Naive thymus-derived CD4-positive, alpha-beta T cell (primary cell): ENCODE results near the gene NPY1R. TPM values are rescaled to one million over a fixed set of nuclear protein-coding genes. Genes with fewer than 3 reads are reported as not detected.

ENCODE experiments used
- ATAC-seq: fragments of 150-1000 bp; cut with Tn5 transposase; 2 replicates; pipeline ENCODE4 v1.10.0; 2021; ENCODE audit warnings: mild to moderate bottlenecking, moderate library complexity
- CTCF ChIA-PET: fragments of 350-600 bp; sonication (Branson Sonifier 250); formaldehyde crosslinking; loops from one replicate; lab custom pipeline; 2021; ENCODE audit warnings: antibody characterized with exemption; lab: Charles Lee
- POLR2A ChIA-PET: fragments of 350-600 bp; sonication (Branson Sonifier 250); formaldehyde crosslinking; loops from one replicate; lab custom pipeline; 2021; ENCODE audit warnings: antibody characterized with exemption, inconsistent platforms; lab: Charles Lee
- DNase-seq, 9 donors: peaks; one replicate each; pipeline versions ENCODE4 v3.0.0 to v3.0.0-alpha.2; 2020 to 2022; ENCODE audit warnings: mixed read lengths in 1 of 9
- H3K27ac ChIP-seq: one replicate; pipeline ENCODE4 v1.7.0; 2013; ENCODE audit warnings: mild to moderate bottlenecking, low read depth, low read length, moderate library complexity
- H3K27me3 ChIP-seq, 2 donors: one replicate each; pipeline ENCODE4 v1.7.0; 2013; ENCODE audit warnings: low read length in 2 of 2, mild to moderate bottlenecking in 2 of 2, moderate library complexity in 2 of 2; ENCODE audit not compliant: control insufficient read depth in 2 of 2, insufficient read depth in 2 of 2
- H3K36me3 ChIP-seq, 3 experiments: 1 replicate in 2 of 3; 2 replicates in 1 of 3; pipeline ENCODE4 v1.7.0; 2013; ENCODE audit warnings: low read length in 3 of 3, mild to moderate bottlenecking in 3 of 3, moderate library complexity in 1 of 3; ENCODE audit not compliant: insufficient read depth in 3 of 3, control insufficient read depth in 2 of 3
- H3K4me1 ChIP-seq, 2 donors: one replicate each; pipeline ENCODE4 v1.7.0; 2013; ENCODE audit warnings: low read length in 2 of 2, mild to moderate bottlenecking in 2 of 2, moderate library complexity in 1 of 2; ENCODE audit not compliant: control insufficient read depth in 2 of 2, insufficient read depth in 2 of 2
- H3K4me3 ChIP-seq: 2 replicates; pipeline ENCODE4 v1.7.0; 2013; ENCODE audit warnings: mild to moderate bottlenecking, low read length
- H3K9me3 ChIP-seq, 3 experiments: 1 replicate in 2 of 3; 2 replicates in 1 of 3; pipeline ENCODE4 v1.7.0; 2013; ENCODE audit warnings: low read length in 3 of 3; ENCODE audit not compliant: control insufficient read depth in 2 of 3
- H3K27ac Mint-ChIP-seq, 9 donors: one replicate each; pipeline ENCODE4 v1.8.0; 2020 to 2022; ENCODE audit warnings: mixed read lengths in 9 of 9, mild to moderate bottlenecking in 8 of 9, moderate library complexity in 5 of 9, inconsistent platforms in 2 of 9
- H3K27me3 Mint-ChIP-seq, 5 donors: one replicate each; pipeline ENCODE4 v1.8.0; 2021 to 2022; ENCODE audit warnings: mixed read lengths in 5 of 5, mild to moderate bottlenecking in 1 of 5
- H3K36me3 Mint-ChIP-seq, 5 donors: one replicate each; pipeline ENCODE4 v1.8.0; 2020 to 2022; ENCODE audit warnings: mixed read lengths in 5 of 5, mild to moderate bottlenecking in 3 of 5, inconsistent platforms in 1 of 5
- H3K4me1 Mint-ChIP-seq, 7 donors: one replicate each; pipeline ENCODE4 v1.8.0; 2020 to 2022; ENCODE audit warnings: mixed read lengths in 7 of 7, mild to moderate bottlenecking in 3 of 7, inconsistent platforms in 1 of 7
- H3K4me3 Mint-ChIP-seq, 10 donors: one replicate each; pipeline ENCODE4 v1.8.0; 2020 to 2022; ENCODE audit warnings: mild to moderate bottlenecking in 10 of 10, mixed read lengths in 10 of 10, moderate library complexity in 6 of 10, inconsistent platforms in 2 of 10
- H3K9me3 Mint-ChIP-seq, 11 donors: one replicate each; pipeline ENCODE4 v1.8.0; 2020 to 2022; ENCODE audit warnings: mixed read lengths in 11 of 11, mild to moderate bottlenecking in 4 of 11, inconsistent platforms in 1 of 11, moderate library complexity in 1 of 11
- intact Hi-C, 2 donors: fragments of 100-400 bp; cut with micrococcal nuclease; formaldehyde crosslinking; loops; one replicate each; pipeline ENCODE4 v1.15.1; 2023
- polyA plus RNA-seq, 2 donors: library from polyadenylated mRNA; unstranded; fragments of 300-500 nt; fragmentation: Illumina TruSeq; gene quantifications; one replicate each; pipeline ENCODE4 v1.2.3, GENCODE V29; 2021
- total RNA-seq, 6 experiments: library from RNA in 5 of 6; stranded (reverse) in 5 of 6; gene quantifications; 1 replicate in 5 of 6; 2 replicates in 1 of 6; pipeline ENCODE4 v1.2.3 and lab custom pipeline; 2021 to 2026

NPY1R gene
- total and polyA plus RNA-seq, 7 experiments from 2014 or later = not detected

- no peaks in the 10 kb centered on the region for H3K4me1 ChIP-seq
These were observed 20.7 kb upstream of the NPY1R start for GRCh38 chr4:163353054-163353453.

GRCh38 chr4:163350672-163351071 is 18.3 kb upstream of the NPY1R start:
- Histone ChIP-seq H3K4me3 (no peak overlapping the region), H3K4me1 (no peaks in the 10 kb centered on the region), H3K27me3 (peaks cover 0 to 6% of the 10 kb centered on the region in 2 donors), H3K27ac (no peak overlapping the region), H3K36me3 (no peaks in the 10 kb centered on the region), H3K9me3 (no peaks in the 10 kb centered on the region)
- Mint-ChIP-seq H3K9me3 (peaks cover 0 to 11% (median 0%) of the 10 kb centered on the region in 11 donors), H3K4me1 (no peaks in the 10 kb centered on the region), H3K27ac (no peak overlapping the region), H3K27me3 (peaks cover 10 to 34% (median 21%) of the 10 kb centered on the region in 5 donors), H3K4me3 (no peak overlapping the region), H3K36me3 (no peaks in the 10 kb centered on the region)
- DNase-seq (no peak), ATAC-seq (no peak)
- ChIA-PET POLR2A (no interaction called here), CTCF (no interaction called here)
- intact Hi-C loops = no loop called here

More at GRCh38 chr4:163353054-163353453, 20.7 kb upstream of the NPY1R start:
- Mint-ChIP-seq H3K36me3 (no peaks in the 10 kb centered on the region), H3K27me3 (peaks cover 0 to 17% (median 12%) of the 10 kb centered on the region in 5 donors), H3K9me3 (peaks cover 0 to 11% (median 0%) of the 10 kb centered on the region in 11 donors), H3K4me3 (no peak overlapping the region), H3K27ac (no peak overlapping the region), H3K4me1 (no peaks in the 10 kb centered on the region)
- DNase-seq (no peak), ATAC-seq (no peak)
- no peak overlapping the region for H3K27ac ChIP-seq
- H3K4me3 ChIP-seq = no peak overlapping the region
- ChIA-PET CTCF (no interaction called here), POLR2A (no interaction called here)
- no peaks in the 10 kb centered on the region for H3K36me3 ChIP-seq
- no peaks in the 10 kb centered on the region for H3K9me3 ChIP-seq
- intact Hi-C loops = no loop called here
- no peaks in the 10 kb centered on the region for H3K27me3 ChIP-seq

GRCh38 chr4:163344147-163345125 is 12.0 kb upstream of the NPY1R start:
- CTCF ChIA-PET = no interaction called here
- Mint-ChIP-seq H3K36me3 (no peaks in the 10 kb centered on the region), H3K4me3 (peak overlapping the region in 1 of 10 donors; percentile 66), H3K27ac (no peak overlapping the region), H3K27me3 (peaks cover 41 to 59% (median 49%) of the 10 kb centered on the region in 5 donors), H3K9me3 (peaks cover 0 to 6% (median 0%) of the 10 kb centered on the region in 11 donors), H3K4me1 (peaks cover 0 to 9% (median 2%) of the 10 kb centered on the region in 7 donors)
- ATAC-seq (no peak), DNase-seq (no peak)
- POLR2A ChIA-PET = no interaction called here
- H3K4me3 ChIP-seq = no peak overlapping the region
- H3K36me3 ChIP-seq = no peaks in the 10 kb centered on the region
- no peak overlapping the region for H3K27ac ChIP-seq
- no peaks in the 10 kb centered on the region for H3K4me1 ChIP-seq
- H3K9me3 ChIP-seq = no peaks in the 10 kb centered on the region
- H3K27me3 ChIP-seq = peaks cover 0 to 10% of the 10 kb centered on the region in 2 donors
- intact Hi-C loops = no loop called here

GRCh38 chr4:163343604-163344146 is 11.3 kb upstream of the NPY1R start, which contains the start of gene NPY5R:
NPY5R (plus strand) TSS chr4:163343892; CDS start chr4:163350274, 6,382 bp downstream.
- Histone ChIP-seq H3K27ac (no peak within 1 kb of the TSS), H3K27me3 (peaks cover 0 to 10% of the 10 kb centered on the region in 2 donors), H3K4me1 (no peaks in the 10 kb centered on the region), H3K9me3 (no peaks in the 10 kb centered on the region), H3K36me3 (no peaks in the 10 kb centered on the region), H3K4me3 (no peak within 1 kb of the TSS)
- DNase-seq (no peak), ATAC-seq (no peak)
- Mint-ChIP-seq H3K36me3 (no peaks in the 10 kb centered on the region), H3K27me3 (peaks cover 48 to 56% (median 53%) of the 10 kb centered on the region in 5 donors), H3K4me3 (peak within 1 kb of the TSS in 3 of 10 donors; percentile 36 to 66 (median 56)), H3K9me3 (peaks cover 0 to under 1% (median 0%) of the 10 kb centered on the region in 11 donors), H3K27ac (no peak within 1 kb of the TSS), H3K4me1 (peaks cover 0 to 9% (median 2%) of the 10 kb centered on the region in 7 donors)
- POLR2A ChIA-PET = no interaction called here
- CTCF ChIA-PET = no interaction called here
- intact Hi-C loops = no loop called here

GRCh38 chr4:163335384-163335783 is 3.0 kb upstream of the NPY1R start:
- POLR2A ChIA-PET = no interaction called here
- H3K4me3 ChIP-seq = no peak overlapping the region
- Mint-ChIP-seq H3K27me3 (peaks cover 49 to 69% (median 61%) of the 10 kb centered on the region in 5 donors), H3K36me3 (peaks cover 0 to 4% (median 0%) of the 10 kb centered on the region in 5 donors), H3K4me3 (no peak overlapping the region), H3K27ac (no peak overlapping the region), H3K4me1 (peaks cover 5 to 18% (median 16%) of the 10 kb centered on the region in 7 donors), H3K9me3 (peaks cover 0 to 5% (median 0%) of the 10 kb centered on the region in 11 donors)
- ATAC-seq (no peak), DNase-seq (no peak)
- CTCF ChIA-PET = no interaction called here
- H3K36me3 ChIP-seq = no peaks in the 10 kb centered on the region
- peaks cover 0 to 5% of the 10 kb centered on the region in 2 donors for H3K27me3 ChIP-seq
- intact Hi-C loops = loop anchor here in 1 of 2 donors (10.0 kb wide), 1 partner anchor 209 kb away; no protein-coding TSS in a partner anchor
- H3K9me3 ChIP-seq = no peaks in the 10 kb centered on the region
- H3K4me1 ChIP-seq = peaks cover 5 to 6% of the 10 kb centered on the region in 2 donors
- no peak overlapping the region for H3K27ac ChIP-seq

GRCh38 chr4:163331629-163332376 is 593 bp downstream of the NPY1R start:
- H3K4me1 Mint-ChIP-seq = peaks cover 5 to 18% (median 16%) of the 10 kb centered on the region in 7 donors
- ATAC-seq = no peak
- H3K4me3 ChIP-seq = peak overlapping the region; percentile 30
- H3K36me3 Mint-ChIP-seq = peaks cover 0 to 4% (median 0%) of the 10 kb centered on the region in 5 donors
- H3K27ac Mint-ChIP-seq = no peak overlapping the region
- H3K27me3 Mint-ChIP-seq = peaks cover 56 to 67% (median 62%) of the 10 kb centered on the region in 5 donors
- DNase-seq = no peak
- H3K27me3 ChIP-seq = peaks cover 0 to 5% of the 10 kb centered on the region in 2 donors
- H3K27ac ChIP-seq = no peak overlapping the region
- ChIA-PET POLR2A (no interaction called here), CTCF (no interaction called here)
- H3K9me3 Mint-ChIP-seq = peaks cover 0 to 2% (median 0%) of the 10 kb centered on the region in 11 donors
- peaks cover 5 to 6% of the 10 kb centered on the region in 2 donors for H3K4me1 ChIP-seq
- intact Hi-C loops = loop anchor here (1.0 to 10.0 kb wide), 4 partner anchors 213 to 835 kb away; no protein-coding TSS in a partner anchor
- H3K36me3 ChIP-seq = no peaks in the 10 kb centered on the region
- H3K4me3 Mint-ChIP-seq = peak overlapping the region in 9 of 10 donors; percentile 7 to 76 (median 68)
- no peaks in the 10 kb centered on the region for H3K9me3 ChIP-seq
